Transverse colon (tissue), 4 donors: ENCODE results near the gene ADH7. TPM values are rescaled to one million over a fixed set of nuclear protein-coding genes. Genes with fewer than 3 reads are reported as not detected.

Experiments
- DNase-seq: peaks from one replicate; pipeline ENCODE4 v3.0.0-alpha.2; 2019
- H3K27ac ChIP-seq, 4 donors: fragments of 200-600 bp; sonication (generic); 2 replicates each; pipeline ENCODE4 v1.5.1; 2016 to 2018; ENCODE audit warnings: inconsistent platforms in 4 of 4
- H3K27me3 ChIP-seq: fragments of 200-600 bp; sonication (generic); 2 replicates; pipeline ENCODE4 v1.5.1; 2017; ENCODE audit warnings: inconsistent platforms
- H3K36me3 ChIP-seq, 4 donors: fragments of 200-600 bp; sonication (generic); 2 replicates each; pipeline ENCODE4 v1.5.1; 2017 to 2019; ENCODE audit warnings: inconsistent platforms in 4 of 4
- H3K4me1 ChIP-seq, 4 donors: fragments of 200-600 bp; sonication (generic); 2 replicates each; pipeline ENCODE4 v1.5.1; 2017 to 2020; ENCODE audit warnings: inconsistent platforms in 4 of 4
- H3K4me3 ChIP-seq, 4 donors: fragments of 200-600 bp; sonication (generic); 1 replicate in 1 of 4; 2 replicates in 3 of 4; pipeline versions ENCODE4 v1.5.1 to v1.6.1; 2017 to 2019; ENCODE audit warnings: inconsistent platforms in 4 of 4
- H3K9me3 ChIP-seq, 2 donors: fragments of 200-600 bp; sonication (generic); 2 replicates each; pipeline ENCODE4 v1.5.1; 2017 to 2019; ENCODE audit warnings: inconsistent platforms in 2 of 2
- EP300 ChIP-seq: sonication (generic); formaldehyde crosslinking; IDR thresholded peaks from one replicate; pipeline ENCODE4 v1.6.1; 2017; ENCODE audit warnings: antibody characterized with exemption, low read depth
- POLR2A ChIP-seq: fragments of 450-650 bp; IDR thresholded peaks from one replicate; pipeline ENCODE4 v1.6.1; 2016; ENCODE audit warnings: antibody characterized with exemption, mild to moderate bottlenecking, moderate library complexity
- POLR2AphosphoS5 ChIP-seq, 3 donors: sonication (generic); formaldehyde crosslinking; IDR thresholded peaks; one replicate each; pipeline ENCODE4 v1.6.1; 2016; ENCODE audit warnings: antibody characterized with exemption in 3 of 3
- WGBS, 2 donors: methylation state at CpG; one replicate each; pipeline ENCODE4 v1.1.5; 2018; ENCODE audit warnings: low coverage in 1 of 2; 5-methylcytosine and 5-hydroxymethylcytosine counted together
- in situ Hi-C, 4 donors: fragments of 200-750 bp; cut with MboI; loops; one replicate each; pipeline versions ENCODE4 v1.15.0 to v1.15.1; 2017; ENCODE audit warnings: low sequenced_read_pairs in 3 of 4, low pct_ligation_motif_present in 1 of 4, low pct_unique_long_range_greater_than_20kb in 1 of 4
- intact Hi-C: fragments of 100-400 bp; cut with DNase I; formaldehyde crosslinking; loops from one replicate; pipeline ENCODE4 v1.15.1; 2023; ENCODE audit warnings: low total_unique reads
- total RNA-seq, 4 donors: library from RNA; depleted of rRNA; stranded (reverse); fragments of >200 nt; gene quantifications; one replicate each; pipeline ENCODE4 v1.1.0, GENCODE V29; 2016
- TF ChIP-seq, protein P1 (sequence below), 5 experiments: fragments of 200-600 bp in 3 of 5; fragments of 450-650 bp in 2 of 5; sonication (generic) in 3 of 5; IDR thresholded peaks; 1 replicate in 2 of 5; 2 replicates in 3 of 5; pipeline ENCODE4 v1.5.1; 2016 to 2017; ENCODE audit warnings: antibody characterized with exemption in 5 of 5, inconsistent platforms in 3 of 5, mild to moderate bottlenecking in 2 of 5, moderate library complexity in 1 of 5

The ADH7 gene
- total RNA-seq, 4 donors from 2014 or later = not detected

- TF ChIP-seq, protein P1, sequence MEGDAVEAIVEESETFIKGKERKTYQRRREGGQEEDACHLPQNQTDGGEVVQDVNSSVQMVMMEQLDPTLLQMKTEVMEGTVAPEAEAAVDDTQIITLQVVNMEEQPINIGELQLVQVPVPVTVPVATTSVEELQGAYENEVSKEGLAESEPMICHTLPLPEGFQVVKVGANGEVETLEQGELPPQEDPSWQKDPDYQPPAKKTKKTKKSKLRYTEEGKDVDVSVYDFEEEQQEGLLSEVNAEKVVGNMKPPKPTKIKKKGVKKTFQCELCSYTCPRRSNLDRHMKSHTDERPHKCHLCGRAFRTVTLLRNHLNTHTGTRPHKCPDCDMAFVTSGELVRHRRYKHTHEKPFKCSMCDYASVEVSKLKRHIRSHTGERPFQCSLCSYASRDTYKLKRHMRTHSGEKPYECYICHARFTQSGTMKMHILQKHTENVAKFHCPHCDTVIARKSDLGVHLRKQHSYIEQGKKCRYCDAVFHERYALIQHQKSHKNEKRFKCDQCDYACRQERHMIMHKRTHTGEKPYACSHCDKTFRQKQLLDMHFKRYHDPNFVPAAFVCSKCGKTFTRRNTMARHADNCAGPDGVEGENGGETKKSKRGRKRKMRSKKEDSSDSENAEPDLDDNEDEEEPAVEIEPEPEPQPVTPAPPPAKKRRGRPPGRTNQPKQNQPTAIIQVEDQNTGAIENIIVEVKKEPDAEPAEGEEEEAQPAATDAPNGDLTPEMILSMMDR (IDR thresholded peaks at IDR 0.05) = peak; percentile 73 to 86 (median 81)
- TF ChIP-seq POLR2AphosphoS5 (IDR thresholded peaks at IDR 0.05) = no peak
- Histone ChIP-seq H3K27me3 (no peaks in the 10 kb centered on the region), H3K36me3 (no peaks in the 10 kb centered on the region), H3K27ac (no peak overlapping the region), H3K9me3 (no peaks in the 10 kb centered on the region), H3K4me3 (no peak overlapping the region), H3K4me1 (no peaks in the 10 kb centered on the region)
- WGBS, 2 donors = 28 to 33% methylated on average over 4 of the region's 4 CpGs
- DNase-seq = peak; percentile 63
- in situ Hi-C loops = no loop called here
- intact Hi-C loops = loop anchor here (10.0 kb wide), 1 partner anchor 348 kb away; no protein-coding TSS in a partner anchor
These were observed 27.8 kb upstream of the ADH7 start for GRCh38 chr4:99462875-99463464.

GRCh38 chr4:99461623-99462401, 26.7 kb upstream of the ADH7 start:
- Histone ChIP-seq H3K27ac (no peak overlapping the region), H3K9me3 (no peaks in the 10 kb centered on the region), H3K4me1 (no peaks in the 10 kb centered on the region), H3K36me3 (no peaks in the 10 kb centered on the region), H3K27me3 (no peaks in the 10 kb centered on the region), H3K4me3 (no peak overlapping the region)
- intact Hi-C loops (loop anchor here (10.0 kb wide), 1 partner anchor 347 kb away; no protein-coding TSS in a partner anchor), in situ Hi-C loops (no loop called here)
- 72 to 87% methylated on average over 3 to 4 of the region's 4 CpGs for WGBS, 2 donors
- TF ChIP-seq POLR2AphosphoS5 (IDR thresholded peaks at IDR 0.05) = no peak
- TF ChIP-seq POLR2A = no peak
- TF ChIP-seq, protein P1 (IDR thresholded peaks at IDR 0.05) = no peak
- TF ChIP-seq EP300 = no peak
- no peak for DNase-seq

GRCh38 chr4:99459546-99460042, 24.5 kb upstream of the ADH7 start:
- no peak overlapping the region for H3K27ac ChIP-seq
- no peaks in the 10 kb centered on the region for H3K9me3 ChIP-seq
- no peak for DNase-seq
- intact Hi-C loops = loop anchor here (10.0 kb wide), 1 partner anchor 345 kb away; no protein-coding TSS in a partner anchor
- H3K27me3 ChIP-seq = no peaks in the 10 kb centered on the region
- no peaks in the 10 kb centered on the region for H3K36me3 ChIP-seq
- no peaks in the 10 kb centered on the region for H3K4me1 ChIP-seq
- WGBS, 2 donors = 84 to 90% methylated on average over 5 of the region's 5 CpGs
- no peak overlapping the region for H3K4me3 ChIP-seq
- TF ChIP-seq POLR2AphosphoS5 (IDR thresholded peaks at IDR 0.05) = no peak
- TF ChIP-seq POLR2A = no peak
- no peak for TF ChIP-seq EP300
- TF ChIP-seq, protein P1 (IDR thresholded peaks at IDR 0.05) = no peak
- in situ Hi-C loops = no loop called here

- Histone ChIP-seq H3K9me3 (no peaks in the 10 kb centered on the region), H3K27ac (no peak overlapping the region), H3K4me1 (no peaks in the 10 kb centered on the region), H3K4me3 (no peak overlapping the region), H3K27me3 (no peaks in the 10 kb centered on the region), H3K36me3 (no peaks in the 10 kb centered on the region)
- intact Hi-C loops (no loop called here), in situ Hi-C loops (no loop called here)
- DNase-seq = no peak
- 76 to 84% methylated on average over 5 to 6 of the region's 6 CpGs for WGBS, 2 donors
- TF ChIP-seq EP300 = no peak
- no peak for TF ChIP-seq POLR2A
- TF ChIP-seq, protein P1 (IDR thresholded peaks at IDR 0.05) = no peak
- no peak for TF ChIP-seq POLR2AphosphoS5 (IDR thresholded peaks at IDR 0.05)
These were observed 23.8 kb upstream of the ADH7 start for GRCh38 chr4:99458911-99459447.
